Psoas muscle (tissue), 8 donors: Measurements from ENCODE around the gene PHAF1. TPM values are rescaled to one million over a fixed set of nuclear protein-coding genes. Genes with fewer than 3 reads are reported as not detected.

Experiments
- ATAC-seq, 4 donors: fragments of 200-7000 bp; cut with Tn5 transposase; one replicate each; pipeline ENCODE4 v1.9.1; 2020; ENCODE audit warnings: moderate library complexity in 3 of 4, mild to moderate bottlenecking in 2 of 4
- DNase-seq, 2 donors: peaks; one replicate each; pipeline ENCODE4 v3.0.0-alpha.2; 2020
- H3K27ac ChIP-seq: fragments of 200-600 bp; one replicate; pipeline ENCODE4 v1.8.0; 2022
- H3K27me3 ChIP-seq, 3 donors: fragments of 200-600 bp in 1 of 3; one replicate each; pipeline versions ENCODE4 v1.6.1 to v1.8.0; 2013 to 2022; ENCODE audit warnings: low read length in 2 of 3, mild to moderate bottlenecking in 2 of 3, moderate library complexity in 1 of 3; ENCODE audit not compliant: insufficient read depth in 3 of 3
- H3K36me3 ChIP-seq, 2 donors: fragments of 200-600 bp in 1 of 2; one replicate each; pipeline versions ENCODE4 v1.6.1 to v1.8.0; 2013 to 2022; ENCODE audit warnings: low read depth in 1 of 2, mild to moderate bottlenecking in 1 of 2, moderate library complexity in 1 of 2; ENCODE audit not compliant: insufficient read depth in 1 of 2
- H3K4me1 ChIP-seq: fragments of 200-600 bp; one replicate; pipeline ENCODE4 v1.8.0; 2022
- H3K4me3 ChIP-seq: fragments of 200-600 bp; one replicate; pipeline ENCODE4 v1.8.0; 2022; ENCODE audit warnings: mild to moderate bottlenecking
- H3K9me3 ChIP-seq: fragments of 200-600 bp; one replicate; pipeline ENCODE4 v1.8.0; 2022
- CTCF ChIP-seq: fragments of 200-600 bp; IDR thresholded peaks from one replicate; pipeline ENCODE4 v1.8.0; 2022; ENCODE audit warnings: antibody characterized with exemption
- WGBS, 3 donors: extraction: QIAGEN DNeasy Blood & Tissue Kit; methylation state at CpG; one replicate each; pipeline versions ENCODE4 v1.1.6 to v1.1.7; 2013; 5-methylcytosine and 5-hydroxymethylcytosine counted together
- intact Hi-C, 2 donors: fragments of 100-400 bp; cut with DNase I; formaldehyde crosslinking; loops; one replicate each; pipeline versions ENCODE4 v1.11.0 to v1.14.2; 2022
- polyA plus RNA-seq, 3 donors: library from polyadenylated mRNA; stranded (reverse); fragments of 200-250 nt; gene quantifications; one replicate each; pipeline ENCODE4 v1.2.3, GENCODE V29; 2013
- total RNA-seq, 4 donors: library from RNA; stranded (reverse); fragmentation: NEBNext Ultra II Directional in 2 of 4; extraction: Animal tissue kit (Norgen Biotek cat#: 25700) in 2 of 4; gene quantifications; one replicate each; pipeline versions ENCODE4 v1.2.1 to v1.2.4, GENCODE V29; 2021 to 2023
- donor health status: healthy with polysubstance abuse.
- donor health status: DM: no; HTN: no; CAD: no; lungs with moderate emphysema.
- donor health status: Bipolar disorder and iron deficiency.
- donor health status: healthy.
- donor health status: DM: yes; HTN: yes; CAD: no.
- donor health status: DM: no; HTN: no; CAD: no.
- donor health status: DM: no; HTN: no; CAD: no.
- donor health status: DM: yes; HTN: yes; CAD: no.

PHAF1 gene
- total and polyA plus RNA-seq, 7 donors: 12.2 to 60.4 (median 15.4) TPM

- no peaks in the 10 kb centered on the region for H3K9me3 ChIP-seq
- peaks cover 35% of the 10 kb centered on the region for H3K4me1 ChIP-seq
- H3K27ac ChIP-seq: no peak overlapping the region
- WGBS, 3 donors: 53 to 59% (median 53%) methylated on average over 26 of the region's 26 CpGs
- no peak for ATAC-seq
- no peaks in the 10 kb centered on the region for H3K27me3 ChIP-seq
- intact Hi-C loops: no loop called here
- peak in 1 of 2 donors; percentile 52 for DNase-seq
- no peaks in the 10 kb centered on the region for H3K36me3 ChIP-seq
- H3K4me3 ChIP-seq: no peak overlapping the region
- TF ChIP-seq CTCF: no peak
Measured at GRCh38 chr16:67187175-67187890, 77.6 kb downstream of the PHAF1 start.

DNA sequence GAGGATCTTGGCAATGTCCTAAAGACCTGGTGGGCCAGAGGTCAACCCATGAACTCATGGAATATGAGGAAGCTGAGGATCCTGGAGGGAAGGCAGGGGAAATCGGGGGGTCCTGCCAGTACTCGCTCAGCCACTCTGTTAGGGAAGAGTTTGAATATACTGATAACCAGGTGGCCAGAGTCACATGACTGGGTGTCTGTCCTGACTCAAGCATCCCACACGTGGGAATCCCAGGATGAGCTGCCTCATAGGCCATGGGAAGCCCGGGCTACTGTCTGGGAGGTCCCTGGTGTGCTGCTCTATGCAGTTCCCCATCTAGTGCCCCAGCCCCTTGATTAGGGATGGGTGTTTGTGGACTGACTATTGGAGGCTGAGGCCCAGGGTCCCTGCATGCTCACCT is 78.6 kb downstream of the PHAF1 start:
- no peak for TF ChIP-seq CTCF
- H3K36me3 ChIP-seq: no peaks in the 10 kb centered on the region
- DNase-seq (no peak), ATAC-seq (no peak)
- H3K9me3 ChIP-seq: no peaks in the 10 kb centered on the region
- H3K27ac ChIP-seq: no peak overlapping the region
- H3K4me3 ChIP-seq: no peak overlapping the region
- H3K4me1 ChIP-seq: peaks cover 35% of the 10 kb centered on the region
- H3K27me3 ChIP-seq: no peaks in the 10 kb centered on the region
- WGBS, 3 donors: 65 to 79% (median 77%) methylated on average over 4 of the region's 4 CpGs
- intact Hi-C loops: no loop called here

DNA sequence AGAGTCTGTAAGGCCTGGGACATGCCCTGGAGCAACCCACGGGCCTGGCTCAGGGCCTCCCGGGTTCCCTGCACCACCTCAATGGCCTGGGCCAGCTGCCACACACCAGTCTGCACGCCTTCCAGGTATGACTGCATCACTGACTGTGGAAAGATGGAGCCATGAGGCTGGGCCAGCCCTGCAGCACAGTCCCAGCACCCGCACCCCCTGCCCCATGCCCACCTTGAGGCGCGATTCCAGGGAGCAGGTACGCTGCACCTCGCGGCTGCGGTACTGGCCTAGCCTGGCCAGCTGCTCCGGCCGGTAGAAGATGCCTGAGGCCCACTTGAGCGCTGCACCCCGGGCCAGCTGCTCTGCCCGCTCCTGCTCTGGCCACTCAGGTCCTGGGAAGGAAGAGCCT is 79.1 kb downstream of the PHAF1 start:
- Histone ChIP-seq H3K36me3 (peaks cover 0 to 3% of the 10 kb centered on the region in 2 donors), H3K9me3 (no peaks in the 10 kb centered on the region), H3K27ac (no peak overlapping the region), H3K4me3 (no peak overlapping the region), H3K27me3 (no peaks in the 10 kb centered on the region), H3K4me1 (peaks cover 39% of the 10 kb centered on the region)
- no peak for ATAC-seq
- WGBS, 3 donors: 87 to 90% (median 88%) methylated on average over 15 of the region's 15 CpGs
- intact Hi-C loops: no loop called here
- TF ChIP-seq CTCF: no peak
- peak in 1 of 2 donors; percentile 51 for DNase-seq

DNA sequence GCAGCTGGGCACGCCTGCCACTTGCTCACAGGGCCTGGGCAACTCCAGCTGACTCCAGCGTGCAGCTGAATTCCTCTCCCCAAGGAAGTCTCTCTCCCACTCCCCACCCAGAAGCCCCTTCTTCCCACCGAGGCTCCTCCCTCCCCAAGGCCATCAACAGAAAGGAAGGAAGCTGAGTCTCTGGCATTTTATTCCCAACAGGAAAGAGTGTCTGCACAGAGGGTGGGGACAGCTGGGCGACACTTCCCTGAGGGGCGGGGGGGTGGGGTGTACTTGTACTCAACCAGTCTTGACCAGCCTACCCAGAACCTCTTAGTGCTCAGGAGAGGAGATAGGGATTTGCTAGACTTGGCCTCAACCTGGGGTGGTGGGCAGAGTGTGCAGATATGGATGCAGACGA is 80.3 kb downstream of the PHAF1 start, which contains the start of gene EXOC3L1:
EXOC3L1 (minus strand) TSS at position 96 of the 400 bp plus-strand sequence. CDS start 460 bp downstream, outside the sequence.
- Histone ChIP-seq H3K4me1 (peaks cover 34% of the 10 kb centered on the region), H3K27me3 (no peaks in the 10 kb centered on the region), H3K27ac (no peak within 1 kb of the TSS), H3K36me3 (peaks cover 4 to 15% of the 10 kb centered on the region in 2 donors), H3K9me3 (no peaks in the 10 kb centered on the region), H3K4me3 (peak within 1 kb of the TSS; percentile 11)
- intact Hi-C loops: loop anchor here in 1 of 2 donors (5.0 kb wide), 1 partner anchor 37 kb away; the partner anchor contains the start of gene TMEM208
- no peak for TF ChIP-seq CTCF
- no peak for ATAC-seq
- WGBS, 3 donors: 31 to 43% (median 41%) methylated on average over 6 of the region's 6 CpGs
- DNase-seq: no peak
